Kidney epithelial cell (primary cell): ENCODE results near the gene INTS6. TPM values are rescaled to one million over a fixed set of nuclear protein-coding genes. Genes with fewer than 3 reads are reported as not detected.

Experiments
- DNase-seq: peaks from one replicate; pipeline ENCODE4 v3.0.0-alpha.2; 2010; ENCODE audit warnings: low read depth
- H3K27me3 ChIP-seq: 2 replicates; pipeline ENCODE4 v1.6.0; 2011; ENCODE audit warnings: low read length; ENCODE audit not compliant: control insufficient read depth, insufficient read depth
- H3K36me3 ChIP-seq: 2 replicates; pipeline ENCODE4 v1.5.1; 2011; ENCODE audit warnings: low read length; ENCODE audit not compliant: control insufficient read depth, insufficient read depth
- H3K4me3 ChIP-seq: 2 replicates; pipeline ENCODE4 v1.5.1; 2011; ENCODE audit warnings: low read depth, mild to moderate bottlenecking, control low read depth, low read length
- total RNA-seq: library from RNA; depleted of rRNA; stranded (reverse); fragments of >200 nt; gene quantifications from 2 replicates; pipeline ENCODE4 v1.2.3, GENCODE V29; 2015
- TF ChIP-seq, protein P1 (sequence below): IDR thresholded peaks from 2 replicates; pipeline ENCODE4 v1.5.1; 2011; ENCODE audit warnings: mild to moderate bottlenecking, moderate library complexity, low read length, control low read depth, inconsistent platforms; ENCODE audit not compliant: insufficient read depth, poor library complexity, severe bottlenecking

The INTS6 gene
- total RNA-seq, 1 donor from 2014 or later = 23.2 TPM

DNA sequence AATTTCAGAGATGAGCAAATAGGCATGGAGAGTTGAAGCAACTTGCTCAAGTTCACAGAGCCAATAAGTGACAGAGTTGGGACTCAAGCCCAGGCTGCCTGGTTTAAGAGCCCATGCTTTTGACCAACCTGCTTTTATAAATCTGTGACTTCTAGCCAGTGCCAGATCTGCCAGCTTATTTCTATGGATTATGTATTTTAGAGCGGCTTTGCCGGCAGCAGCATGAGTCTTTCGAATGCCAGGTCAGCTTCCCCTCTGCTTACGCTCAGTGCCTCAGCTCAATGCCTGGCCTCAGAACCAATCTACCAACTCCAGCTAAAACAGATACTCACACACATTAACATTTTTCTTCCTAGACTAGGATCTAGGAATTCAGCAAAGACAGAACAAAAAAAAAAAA lies 111.0 kb downstream of the INTS6 start:
- TF ChIP-seq, protein P1, sequence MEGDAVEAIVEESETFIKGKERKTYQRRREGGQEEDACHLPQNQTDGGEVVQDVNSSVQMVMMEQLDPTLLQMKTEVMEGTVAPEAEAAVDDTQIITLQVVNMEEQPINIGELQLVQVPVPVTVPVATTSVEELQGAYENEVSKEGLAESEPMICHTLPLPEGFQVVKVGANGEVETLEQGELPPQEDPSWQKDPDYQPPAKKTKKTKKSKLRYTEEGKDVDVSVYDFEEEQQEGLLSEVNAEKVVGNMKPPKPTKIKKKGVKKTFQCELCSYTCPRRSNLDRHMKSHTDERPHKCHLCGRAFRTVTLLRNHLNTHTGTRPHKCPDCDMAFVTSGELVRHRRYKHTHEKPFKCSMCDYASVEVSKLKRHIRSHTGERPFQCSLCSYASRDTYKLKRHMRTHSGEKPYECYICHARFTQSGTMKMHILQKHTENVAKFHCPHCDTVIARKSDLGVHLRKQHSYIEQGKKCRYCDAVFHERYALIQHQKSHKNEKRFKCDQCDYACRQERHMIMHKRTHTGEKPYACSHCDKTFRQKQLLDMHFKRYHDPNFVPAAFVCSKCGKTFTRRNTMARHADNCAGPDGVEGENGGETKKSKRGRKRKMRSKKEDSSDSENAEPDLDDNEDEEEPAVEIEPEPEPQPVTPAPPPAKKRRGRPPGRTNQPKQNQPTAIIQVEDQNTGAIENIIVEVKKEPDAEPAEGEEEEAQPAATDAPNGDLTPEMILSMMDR = no peak
- Histone ChIP-seq H3K27me3 (no peaks in the 10 kb centered on the region), H3K4me3 (no peak overlapping the region)

DNA sequence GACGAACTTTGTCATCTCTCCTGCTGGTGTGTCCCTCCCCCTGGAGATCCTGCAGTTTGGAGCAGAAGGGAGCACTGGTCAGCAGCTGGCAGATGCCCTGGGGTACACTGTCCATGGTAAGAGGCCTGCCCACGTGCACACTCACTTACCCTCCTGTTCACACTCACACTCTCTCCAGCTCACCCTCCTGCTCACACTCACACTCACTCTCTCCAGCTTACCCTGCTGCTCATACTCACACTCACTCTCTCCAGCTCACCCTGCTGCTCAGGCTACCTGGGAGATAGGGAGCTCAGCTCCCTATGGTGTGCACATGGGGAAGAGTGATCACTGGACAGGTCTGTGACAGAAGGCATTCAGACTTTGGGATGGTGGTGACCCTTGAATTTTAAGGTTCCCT lies 111.6 kb downstream of the INTS6 start:
- Histone ChIP-seq H3K27me3 (no peaks in the 10 kb centered on the region), H3K36me3 (no peaks in the 10 kb centered on the region)

More for the DNA sequence above, 111.0 kb downstream of the INTS6 start:
- no peak for DNase-seq
- no peaks in the 10 kb centered on the region for H3K36me3 ChIP-seq

DNA sequence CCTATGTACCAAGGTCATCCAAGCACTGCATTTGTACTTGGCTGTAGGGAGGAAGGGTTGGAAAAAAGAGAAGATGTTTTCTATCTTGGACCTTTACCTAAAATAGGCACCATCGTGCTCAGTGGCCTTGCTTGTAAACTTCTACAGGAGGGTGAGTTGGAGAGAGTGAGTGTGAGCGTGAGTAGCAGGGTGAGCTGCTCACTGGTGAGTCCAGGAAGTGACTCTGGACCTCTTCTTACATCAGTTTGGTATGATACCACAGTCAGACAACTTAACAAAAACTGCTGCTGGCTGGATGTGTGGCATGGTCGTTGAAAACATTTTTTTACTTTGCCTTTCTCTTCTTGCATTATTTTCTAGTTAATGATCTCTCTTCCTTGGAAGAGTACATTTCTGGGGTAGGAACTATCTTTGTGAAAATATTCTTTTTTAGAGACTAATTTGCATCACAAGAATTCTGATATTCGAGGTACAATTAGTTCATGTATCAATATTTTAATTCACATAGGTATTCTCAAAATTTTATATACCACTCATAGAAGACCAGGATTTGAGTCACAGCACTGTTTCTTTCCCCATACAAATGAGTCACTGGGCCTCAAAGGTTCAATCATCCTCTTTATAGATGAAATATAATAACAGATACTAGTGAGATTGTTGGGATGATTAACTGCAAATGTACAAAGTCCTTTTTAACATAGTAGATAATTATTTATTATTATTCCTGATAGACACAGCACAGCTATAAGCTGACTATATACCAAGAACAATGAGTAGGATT lies 112.7 kb downstream of the INTS6 start:
- TF ChIP-seq, protein P1 = no peak
- Histone ChIP-seq H3K27me3 (no peaks in the 10 kb centered on the region), H3K4me3 (no peak overlapping the region), H3K36me3 (no peaks in the 10 kb centered on the region)
- no peak for DNase-seq

More for the DNA sequence above, 111.6 kb downstream of the INTS6 start:
- H3K4me3 ChIP-seq = no peak overlapping the region
- no peak for DNase-seq
- TF ChIP-seq, protein P1 = no peak

DNA sequence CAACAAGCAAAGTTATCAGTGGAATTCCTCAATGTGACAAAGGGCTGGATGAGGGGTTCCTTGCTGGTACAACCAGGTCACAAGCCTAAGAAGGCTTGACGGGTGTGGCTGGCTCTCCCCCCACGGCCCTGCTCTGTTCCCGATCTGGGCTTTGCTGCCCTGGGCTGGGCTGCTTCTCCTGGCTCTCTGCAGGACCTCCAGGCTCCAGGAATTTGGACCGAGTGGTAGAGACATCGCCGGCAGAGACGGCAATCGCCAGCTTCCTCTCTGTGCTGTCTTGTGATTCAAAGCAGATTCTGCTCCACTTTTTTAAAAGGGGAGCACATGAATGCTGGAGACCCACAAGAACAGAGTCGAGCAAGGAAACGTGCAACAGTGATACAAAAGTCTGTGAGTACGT lies 113.5 kb downstream of the INTS6 start, which contains the start of gene SERPINE3:
SERPINE3 (plus strand) TSS at position 338 of the 400 bp plus-strand sequence. CDS start 1,401 bp downstream, outside the sequence.
- Histone ChIP-seq H3K4me3 (no peak within 1 kb of the TSS), H3K36me3 (no peaks in the 10 kb centered on the region), H3K27me3 (no peaks in the 10 kb centered on the region)
- DNase-seq = no peak
- TF ChIP-seq, protein P1 = no peak

DNA sequence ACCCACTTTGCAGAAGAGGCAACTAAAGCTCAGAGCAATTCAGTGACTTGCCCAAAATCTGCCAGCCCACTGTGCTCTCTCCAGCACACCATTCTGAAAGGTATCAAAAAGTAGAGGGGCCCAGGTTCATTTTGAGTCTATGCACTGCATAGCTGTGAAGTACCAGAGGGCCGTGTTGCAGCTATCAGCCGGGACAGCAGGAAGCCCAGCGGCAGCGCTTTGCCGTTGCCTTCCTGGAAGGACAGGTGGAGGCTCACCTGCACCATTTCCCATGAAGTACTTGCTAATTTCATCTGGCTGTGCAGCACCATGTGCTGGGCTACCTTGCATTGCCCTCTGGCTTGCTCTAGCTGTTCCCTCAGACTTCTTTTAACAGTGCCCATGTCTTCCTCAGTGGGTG lies 116.1 kb downstream of the INTS6 start:
- Histone ChIP-seq H3K36me3 (no peaks in the 10 kb centered on the region), H3K4me3 (no peak overlapping the region), H3K27me3 (no peaks in the 10 kb centered on the region)
- DNase-seq = no peak
- TF ChIP-seq, protein P1 = no peak
